ENCODE results near the gene COX6B1. TPM values are rescaled to one million over a fixed set of nuclear protein-coding genes. Genes with fewer than 3 reads are reported as not detected.
A peak's percentile ranks its signal among the peaks of the same experiment; 100 is the strongest.

The COX6B1 gene
- total RNA-seq, 3 donors from 2014 or later, result 320 to 418 (median 391) TPM

GRCh38 chr19:35703343-35703742 is 55.2 kb downstream of the COX6B1 start:
- DNase-seq (ENCODE audit: low spot score in 2 of 2), result no peak
- Histone ChIP-seq H3K9me3 (no peaks in the 10 kb centered on the region), H3K36me3 (no peaks in the 10 kb centered on the region), H3K4me3 (peak overlapping the region in 1 of 3 donors; percentile 73), H3K27ac (no peak overlapping the region), H3K27me3 (no peaks in the 10 kb centered on the region), H3K4me1 (no peaks in the 10 kb centered on the region)
- no peak for TF ChIP-seq POLR2A (IDR thresholded peaks at IDR 0.05)
- no peak for TF ChIP-seq POLR2AphosphoS5 (IDR thresholded peaks at IDR 0.05)
- intact Hi-C loops (cut with DNase I; ENCODE audit: low total_unique reads), result no loop called here

GRCh38 chr19:35704218-35704617 is 56.1 kb downstream of the COX6B1 start, which contains the start of gene ZBTB32:
Gene ZBTB32 (plus strand): TSS chr19:35704558. CDS start chr19:35714627, 10,069 bp downstream.
- TF ChIP-seq CTCF (IDR thresholded peaks at IDR 0.05) (no peak), POLR2A (IDR thresholded peaks at IDR 0.05) (no peak), POLR2AphosphoS5 (IDR thresholded peaks at IDR 0.05) (no peak)
- no peaks in the 10 kb centered on the region for H3K27me3 ChIP-seq
- no peaks in the 10 kb centered on the region for H3K9me3 ChIP-seq
- no peak within 1 kb of the TSS for H3K27ac ChIP-seq
- no peak within 1 kb of the TSS for H3K4me3 ChIP-seq
- no peaks in the 10 kb centered on the region for H3K4me1 ChIP-seq
- no peaks in the 10 kb centered on the region for H3K36me3 ChIP-seq
- intact Hi-C loops (cut with DNase I; ENCODE audit: low total_unique reads), result no loop called here
- no peak for DNase-seq (ENCODE audit: low spot score in 2 of 2)

Other genes starting within 250 kb of the COX6B1 start
- gene FFAR2, start 200.1 kb upstream of the COX6B1 start, total RNA-seq, result under 1 TPM in 1 of 3 donors, not detected in 2; 0.15 TPM
- not detected for gene KRTDAP, start 157.9 kb upstream of the COX6B1 start, total RNA-seq
- 100 to 1,000 TPM in 1 of 3 donors, 10 to 100 TPM in 1, under 1 TPM in 1; 0.96 to 135 (median 61.0) TPM for gene DMKN, start 134.7 kb upstream of the COX6B1 start, total RNA-seq
- gene SBSN, start 120.0 kb upstream of the COX6B1 start, total RNA-seq, result not detected
- not detected for gene GAPDHS, start 114.9 kb upstream of the COX6B1 start, total RNA-seq
- gene TMEM147, start 102.7 kb upstream of the COX6B1 start, total RNA-seq, result 10 to 100 TPM; 67.4 to 91.8 (median 91.8) TPM
- not detected for gene ATP4A, start 84.7 kb upstream of the COX6B1 start, total RNA-seq
- not detected for gene PMIS2, start 62.1 kb upstream of the COX6B1 start, total RNA-seq
- gene HAUS5, start 35.6 kb upstream of the COX6B1 start, total RNA-seq, result 10 to 100 TPM in 1 of 3 donors, 1 to 10 TPM in 2; 5.9 to 13.0 (median 9.5) TPM
- 10 to 100 TPM; 44.6 to 51.4 (median 44.6) TPM for gene RBM42, start 19.3 kb upstream of the COX6B1 start, total RNA-seq
- gene ETV2, start 6.6 kb upstream of the COX6B1 start, total RNA-seq, result under 1 TPM in 1 of 3 donors, not detected in 2; 0.59 TPM
- not detected for gene UPK1A, start 18.2 kb downstream of the COX6B1 start, total RNA-seq
- gene ZBTB32, start 56.2 kb downstream of the COX6B1 start, total RNA-seq, result under 1 TPM in 1 of 3 donors, not detected in 2; 0.33 TPM
- gene KMT2B, start 69.7 kb downstream of the COX6B1 start, total RNA-seq, result 10 to 100 TPM; 14.2 to 16.2 (median 16.1) TPM
- 10 to 100 TPM in 2 of 3 donors, 1 to 10 TPM in 1; 8.8 to 16.1 (median 14.1) TPM for gene IGFLR1, start 94.1 kb downstream of the COX6B1 start, total RNA-seq
- 10 to 100 TPM; 15.7 to 37.5 (median 19.5) TPM for gene U2AF1L4, start 97.1 kb downstream of the COX6B1 start, total RNA-seq
- 10 to 100 TPM; 37.4 to 54.1 (median 54.0) TPM for gene PSENEN, start 97.3 kb downstream of the COX6B1 start, total RNA-seq
- gene LIN37, start 100.3 kb downstream of the COX6B1 start, total RNA-seq, result 10 to 100 TPM; 12.8 to 15.4 (median 14.2) TPM
- 100 to 1,000 TPM in 1 of 3 donors, 10 to 100 TPM in 2; 31.0 to 144 (median 81.9) TPM for gene HSPB6, start 108.7 kb downstream of the COX6B1 start, total RNA-seq
- gene PROSER3, start 109.9 kb downstream of the COX6B1 start, total RNA-seq, result 1 to 10 TPM; 5.7 to 6.4 (median 6.2) TPM
- gene ARHGAP33, start 127.2 kb downstream of the COX6B1 start, total RNA-seq, result 10 to 100 TPM in 2 of 3 donors, 1 to 10 TPM in 1; 5.1 to 17.7 (median 12.8) TPM
- not detected for gene PRODH2, start 164.5 kb downstream of the COX6B1 start, total RNA-seq
- gene NPHS1, start 204.2 kb downstream of the COX6B1 start, total RNA-seq, result under 1 TPM in 1 of 3 donors, not detected in 2; 0.15 TPM
- gene KIRREL2, start 208.6 kb downstream of the COX6B1 start, total RNA-seq, result under 1 TPM in 2 of 3 donors, not detected in 1; 0.15 to 0.66 TPM
- 1 to 10 TPM; 2.6 to 4.2 (median 3.3) TPM for gene APLP1, start 220.3 kb downstream of the COX6B1 start, total RNA-seq

Measured in breast epithelium (tissue), 4 donors.